ENCODE results near the gene CACNA1C.

DNA sequence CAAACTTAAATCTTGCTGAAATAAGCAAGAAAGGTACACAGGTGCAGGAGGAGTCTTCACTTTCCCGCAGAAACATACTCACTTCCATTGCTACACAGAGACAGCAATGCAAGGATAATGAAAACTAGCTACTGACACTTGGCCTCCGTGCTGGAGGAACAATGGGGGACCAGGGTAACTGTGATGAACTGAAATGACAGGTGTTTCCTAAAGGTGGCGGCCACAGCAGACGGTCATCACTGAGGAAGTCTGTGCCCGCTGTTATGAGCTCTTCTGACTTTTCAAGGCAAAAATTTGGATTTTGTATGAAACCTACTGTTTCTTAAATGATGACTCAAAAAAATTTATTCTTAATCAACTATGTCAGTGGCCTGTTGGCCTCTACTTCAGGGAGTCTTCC is 189.4 kb downstream of the CACNA1C start:
- TF ChIP-seq, protein P1, sequence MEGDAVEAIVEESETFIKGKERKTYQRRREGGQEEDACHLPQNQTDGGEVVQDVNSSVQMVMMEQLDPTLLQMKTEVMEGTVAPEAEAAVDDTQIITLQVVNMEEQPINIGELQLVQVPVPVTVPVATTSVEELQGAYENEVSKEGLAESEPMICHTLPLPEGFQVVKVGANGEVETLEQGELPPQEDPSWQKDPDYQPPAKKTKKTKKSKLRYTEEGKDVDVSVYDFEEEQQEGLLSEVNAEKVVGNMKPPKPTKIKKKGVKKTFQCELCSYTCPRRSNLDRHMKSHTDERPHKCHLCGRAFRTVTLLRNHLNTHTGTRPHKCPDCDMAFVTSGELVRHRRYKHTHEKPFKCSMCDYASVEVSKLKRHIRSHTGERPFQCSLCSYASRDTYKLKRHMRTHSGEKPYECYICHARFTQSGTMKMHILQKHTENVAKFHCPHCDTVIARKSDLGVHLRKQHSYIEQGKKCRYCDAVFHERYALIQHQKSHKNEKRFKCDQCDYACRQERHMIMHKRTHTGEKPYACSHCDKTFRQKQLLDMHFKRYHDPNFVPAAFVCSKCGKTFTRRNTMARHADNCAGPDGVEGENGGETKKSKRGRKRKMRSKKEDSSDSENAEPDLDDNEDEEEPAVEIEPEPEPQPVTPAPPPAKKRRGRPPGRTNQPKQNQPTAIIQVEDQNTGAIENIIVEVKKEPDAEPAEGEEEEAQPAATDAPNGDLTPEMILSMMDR (conservative IDR thresholded peaks at IDR 0.05), result no peak
- TF ChIP-seq EZH2 (IDR thresholded peaks at IDR 0.05; ENCODE audit: low read depth), result no peak

Measured in PC-9 (cell line).